GM18951 (cell line): ENCODE data around the gene DDAH1.

ENCODE experiments used
- POLR2A ChIP-seq: IDR thresholded peaks from 4 replicates; pipeline ENCODE4 v1.6.1; 2011; ENCODE audit warnings: mild to moderate bottlenecking; ENCODE audit not compliant: insufficient read length, insufficient read depth; ENCODE audit errors: extremely low read depth
- in situ Hi-C: fragments of 300-500 bp; cut with MboI; formaldehyde crosslinking; loops from one replicate; pipeline ENCODE4 v1.12.0; 2022; ENCODE audit warnings: low sequenced_read_pairs, mixed read lengths, inconsistent platforms; ENCODE audit not compliant: unreplicated experiment

The DDAH1 gene

GRCh38 chr1:85274969-85275453 is 189.9 kb downstream of the DDAH1 start:
- TF ChIP-seq POLR2A = no peak
- in situ Hi-C loops = no loop called here

DNA sequence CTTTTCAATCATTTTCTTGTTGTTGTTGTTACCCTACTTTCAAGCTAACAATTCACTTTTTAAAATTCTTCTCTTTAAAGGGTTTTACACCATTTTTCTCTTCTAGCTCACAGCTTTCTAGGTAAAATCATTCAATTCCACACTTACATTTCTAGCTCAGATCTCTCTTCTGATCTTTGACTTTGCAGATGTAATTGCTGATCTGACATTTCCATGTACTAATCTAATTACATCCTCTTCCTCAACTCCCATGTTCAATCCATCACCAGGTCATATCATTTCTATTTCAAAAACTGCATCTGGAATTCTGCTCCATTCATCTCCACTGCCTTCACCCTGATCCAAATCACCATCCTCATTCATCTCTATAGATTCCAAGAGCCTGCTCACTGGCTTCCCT is 191.6 kb downstream of the DDAH1 start:
- in situ Hi-C loops = no loop called here
- TF ChIP-seq POLR2A = no peak

DNA sequence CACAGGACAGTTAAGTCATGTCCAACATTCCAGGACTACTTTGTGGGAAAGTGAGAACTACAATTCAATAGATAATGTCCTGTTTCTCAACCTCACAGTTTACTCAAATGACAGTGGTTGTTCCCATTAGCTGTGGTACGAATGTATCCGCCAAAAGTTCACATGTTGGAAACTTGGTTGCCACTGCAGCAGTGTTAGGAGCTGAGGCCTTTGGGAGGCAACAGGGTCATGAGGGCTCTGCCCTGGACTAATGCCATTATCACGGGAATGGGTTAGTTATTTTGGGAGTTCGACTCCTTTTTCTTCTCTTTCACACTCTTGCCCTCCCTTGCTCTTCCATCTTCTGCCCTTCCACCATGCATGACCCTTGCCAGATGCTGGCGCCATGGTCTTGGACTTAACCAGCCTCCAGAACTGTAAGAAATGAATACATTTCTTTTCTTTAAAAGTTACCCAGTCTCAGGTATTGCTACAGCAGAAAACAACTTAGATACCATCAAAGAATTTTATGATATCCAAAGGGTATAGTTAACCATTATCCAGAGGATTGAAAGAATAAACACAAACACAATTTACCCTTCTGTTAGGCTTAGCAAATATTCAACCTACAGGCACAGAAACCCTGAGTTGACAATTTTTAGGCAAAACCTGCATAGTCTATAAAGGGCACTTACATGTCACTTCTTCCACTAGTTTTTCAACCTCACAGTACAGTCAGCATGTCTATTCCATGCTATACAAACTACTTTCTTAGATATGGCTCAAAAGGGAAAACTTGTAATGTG is 196.0 kb downstream of the DDAH1 start:
- TF ChIP-seq POLR2A = no peak
- in situ Hi-C loops = loop anchor here (10.0 kb wide), 1 partner anchor 324 kb away; no protein-coding TSS in a partner anchor
